CD8-positive, alpha-beta memory T cell (primary cell): ENCODE data around the gene SEC24C. TPM values are rescaled to one million over a fixed set of nuclear protein-coding genes. Genes with fewer than 3 reads are reported as not detected.
A peak's percentile ranks its signal among the peaks of the same experiment; 100 is the strongest.

Source experiments
- CTCF ChIA-PET: fragments of 350-600 bp; sonication (Branson Sonifier 250); formaldehyde crosslinking; loops from one replicate; lab custom pipeline; 2021; ENCODE audit warnings: antibody characterized with exemption; lab: Charles Lee
- POLR2A ChIA-PET: fragments of 350-600 bp; sonication (Branson Sonifier 250); formaldehyde crosslinking; loops from one replicate; lab custom pipeline; 2021; ENCODE audit warnings: antibody characterized with exemption; lab: Charles Lee
- DNase-seq, 5 donors: peaks; one replicate each; pipeline versions ENCODE4 v3.0.0 to v3.0.0-alpha.2; 2020 to 2022; ENCODE audit warnings: mixed read lengths in 1 of 5
- H3K27ac ChIP-seq: one replicate; pipeline ENCODE4 v1.7.0; 2013; ENCODE audit warnings: low read depth, mild to moderate bottlenecking, low read length, moderate library complexity
- H3K27me3 ChIP-seq: 2 replicates; pipeline ENCODE4 v1.7.0; 2013; ENCODE audit warnings: low read length, mild to moderate bottlenecking; ENCODE audit not compliant: insufficient read depth, poor library complexity, severe bottlenecking
- H3K36me3 ChIP-seq: 2 replicates; pipeline ENCODE4 v1.7.0; 2013; ENCODE audit warnings: mild to moderate bottlenecking, low read length, moderate library complexity; ENCODE audit not compliant: insufficient read depth
- H3K4me1 ChIP-seq: 2 replicates; pipeline ENCODE4 v1.7.0; 2013; ENCODE audit warnings: mild to moderate bottlenecking, low read length, moderate library complexity; ENCODE audit not compliant: insufficient read depth
- H3K4me3 ChIP-seq: 2 replicates; pipeline ENCODE4 v1.7.0; 2013; ENCODE audit warnings: mild to moderate bottlenecking, low read length
- H3K9me3 ChIP-seq: 2 replicates; pipeline ENCODE4 v1.7.0; 2013; ENCODE audit warnings: mild to moderate bottlenecking, low read length
- H3K27ac Mint-ChIP-seq, 8 donors: one replicate each; pipeline ENCODE4 v1.8.0; 2020 to 2021; ENCODE audit warnings: mixed read lengths in 8 of 8, mild to moderate bottlenecking in 6 of 8, inconsistent platforms in 3 of 8, moderate library complexity in 3 of 8
- H3K27me3 Mint-ChIP-seq, 2 donors: one replicate each; pipeline ENCODE4 v1.8.0; 2020 to 2021; ENCODE audit warnings: mixed read lengths in 2 of 2, mild to moderate bottlenecking in 1 of 2, moderate library complexity in 1 of 2
- H3K36me3 Mint-ChIP-seq, 3 donors: one replicate each; pipeline ENCODE4 v1.8.0; 2020 to 2021; ENCODE audit warnings: mixed read lengths in 3 of 3, inconsistent platforms in 1 of 3, mild to moderate bottlenecking in 1 of 3
- H3K4me1 Mint-ChIP-seq, 3 donors: one replicate each; pipeline ENCODE4 v1.8.0; 2020 to 2021; ENCODE audit warnings: mixed read lengths in 3 of 3, inconsistent platforms in 1 of 3, mild to moderate bottlenecking in 1 of 3
- H3K4me3 Mint-ChIP-seq, 7 donors: one replicate each; pipeline ENCODE4 v1.8.0; 2020 to 2021; ENCODE audit warnings: mixed read lengths in 7 of 7, mild to moderate bottlenecking in 6 of 7, moderate library complexity in 4 of 7, inconsistent platforms in 2 of 7
- H3K9me3 Mint-ChIP-seq, 5 donors: one replicate each; pipeline ENCODE4 v1.8.0; 2020 to 2022; ENCODE audit warnings: mixed read lengths in 5 of 5, mild to moderate bottlenecking in 3 of 5, moderate library complexity in 2 of 5, inconsistent platforms in 1 of 5
- polyA plus RNA-seq: library from polyadenylated mRNA; unstranded; fragments of 300-500 nt; fragmentation: Illumina TruSeq; gene quantifications from one replicate; pipeline ENCODE4 v1.2.3, GENCODE V29; 2021
- total RNA-seq, 2 experiments: library from RNA; stranded (reverse); gene quantifications; one replicate each; pipeline ENCODE4 v1.2.3, GENCODE V29; 2021

The SEC24C gene
- total and polyA plus RNA-seq, 3 experiments from 2014 or later, result 70.3 to 95.9 (median 93.1) TPM

DNA sequence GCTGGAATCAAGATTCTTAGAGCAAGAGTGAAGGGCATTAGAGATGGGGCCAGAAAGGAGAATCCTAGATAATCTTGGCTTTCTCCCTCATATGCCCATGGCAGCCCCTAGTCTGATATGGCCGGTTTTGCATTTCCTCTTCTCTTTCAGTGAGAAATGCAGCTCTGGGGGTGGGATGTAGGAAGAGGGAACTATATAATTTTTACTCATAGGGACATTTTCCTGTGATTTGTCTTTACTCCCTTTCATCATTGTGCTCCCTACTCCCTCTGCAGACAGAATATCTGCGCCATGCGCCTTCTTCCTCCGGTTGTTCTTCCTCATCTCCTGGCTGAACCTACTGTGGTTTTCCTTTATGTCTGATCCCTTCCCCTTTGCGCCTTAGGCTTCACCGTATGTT is 20.9 kb downstream of the SEC24C start:
- H3K4me3 Mint-ChIP-seq, result peak overlapping the region in 3 of 7 donors; percentile 25 to 71 (median 58)
- H3K36me3 ChIP-seq, result peaks cover 85% of the 10 kb centered on the region
- H3K4me3 ChIP-seq, result no peak overlapping the region
- H3K4me1 ChIP-seq, result peaks cover 44% of the 10 kb centered on the region
- no peaks in the 10 kb centered on the region for H3K9me3 ChIP-seq
- POLR2A ChIA-PET, result interaction anchor here (1.0 kb wide), 1 partner anchor 269 kb away, joined by 3 read pairs; the partner anchor contains the start of gene PPP3CB
- H3K4me1 Mint-ChIP-seq, result peaks cover 61 to 73% (median 63%) of the 10 kb centered on the region in 3 donors
- H3K27ac Mint-ChIP-seq, result peak overlapping the region; percentile 23 to 90 (median 79)
- no peaks in the 10 kb centered on the region for H3K9me3 Mint-ChIP-seq
- no peak overlapping the region for H3K27ac ChIP-seq
- H3K27me3 Mint-ChIP-seq, result no peaks in the 10 kb centered on the region
- H3K27me3 ChIP-seq, result no peaks in the 10 kb centered on the region
- CTCF ChIA-PET, result no interaction called here
- DNase-seq, result no peak
- peaks cover 40 to 95% (median 41%) of the 10 kb centered on the region in 3 donors for H3K36me3 Mint-ChIP-seq

DNA sequence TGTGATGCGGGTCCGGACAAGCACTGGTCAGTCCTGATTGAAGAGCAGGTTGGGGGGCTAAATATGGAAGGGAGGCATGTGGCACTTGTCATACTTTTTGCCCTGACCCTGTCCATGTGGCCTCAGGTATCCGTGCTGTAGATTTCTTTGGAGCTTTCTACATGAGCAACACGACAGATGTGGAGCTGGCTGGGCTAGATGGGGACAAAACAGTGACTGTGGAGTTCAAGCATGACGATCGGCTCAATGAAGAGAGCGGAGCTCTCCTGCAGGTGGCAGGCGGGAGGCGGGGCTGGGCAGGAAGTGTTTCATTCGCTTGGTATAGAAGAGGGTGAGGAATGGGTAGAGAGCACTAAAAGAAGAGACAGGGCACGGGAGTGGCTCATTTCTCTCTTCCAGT is 24.7 kb downstream of the SEC24C start:
- Mint-ChIP-seq H3K27me3 (peaks cover 0 to 4% of the 10 kb centered on the region in 2 donors), H3K9me3 (no peaks in the 10 kb centered on the region), H3K4me3 (peak overlapping the region in 6 of 7 donors; percentile 0 to 75 (median 46)), H3K27ac (peak overlapping the region; percentile 49 to 85 (median 74)), H3K4me1 (peaks cover 39 to 62% (median 41%) of the 10 kb centered on the region in 3 donors), H3K36me3 (peaks cover 27 to 91% (median 28%) of the 10 kb centered on the region in 3 donors)
- H3K4me1 ChIP-seq, result peaks cover 27% of the 10 kb centered on the region
- peak; percentile 31 to 70 (median 54) for DNase-seq
- no peak overlapping the region for H3K4me3 ChIP-seq
- H3K9me3 ChIP-seq, result no peaks in the 10 kb centered on the region
- H3K27ac ChIP-seq, result no peak overlapping the region
- peaks cover 63% of the 10 kb centered on the region for H3K36me3 ChIP-seq
- ChIA-PET CTCF (interaction anchor here (0.7 to 6.6 kb wide), 10 partner anchors 10 to 106 kb away, joined by 3 to 42 read pairs (median 6); partner anchors contain the start of genes CHCHD1 and SEC24C), POLR2A (interaction anchor here (0.7 to 3.0 kb wide), 2 partner anchors 10 to 25 kb away, joined by 3 to 13 read pairs; partner anchors contain the start of gene SEC24C)
- no peaks in the 10 kb centered on the region for H3K27me3 ChIP-seq

- ChIA-PET CTCF (interaction anchor here (0.7 to 6.6 kb wide), 11 partner anchors 10 to 110 kb away, joined by 3 to 42 read pairs (median 6); partner anchors contain the start of genes CHCHD1 and SEC24C), POLR2A (interaction anchor here (3.0 kb wide), 1 partner anchor 10 kb away, joined by 13 read pairs; no protein-coding TSS in a partner anchor)
These were observed 25.2 kb downstream of the SEC24C start for GRCh38 chr10:73769396-73769795.

GRCh38 chr10:73771722-73772280 is 27.6 kb downstream of the SEC24C start:
- Histone ChIP-seq H3K9me3 (no peaks in the 10 kb centered on the region), H3K27ac (peak overlapping the region; percentile 90), H3K4me3 (peak overlapping the region; percentile 92), H3K4me1 (peaks cover 41% of the 10 kb centered on the region), H3K36me3 (peaks cover 43% of the 10 kb centered on the region), H3K27me3 (no peaks in the 10 kb centered on the region)
- H3K36me3 Mint-ChIP-seq, result peaks cover 10 to 79% (median 17%) of the 10 kb centered on the region in 3 donors
- no peaks in the 10 kb centered on the region for H3K9me3 Mint-ChIP-seq
- H3K27me3 Mint-ChIP-seq, result peaks cover 0 to 4% of the 10 kb centered on the region in 2 donors
- peaks cover 46 to 67% (median 57%) of the 10 kb centered on the region in 3 donors for H3K4me1 Mint-ChIP-seq
- ChIA-PET CTCF (interaction anchor here (1.0 to 6.6 kb wide), 13 partner anchors 11 to 108 kb away, joined by 3 to 42 read pairs (median 6); partner anchors contain the start of genes CHCHD1, SEC24C and ZSWIM8), POLR2A (interaction anchor here (0.6 to 3.8 kb wide), 12 partner anchors 8 to 276 kb away, joined by 3 to 88 read pairs (median 6); partner anchors contain the start of genes CAMK2G, CHCHD1, PPP3CB and SEC24C)
- DNase-seq, result peak in 4 of 5 donors; percentile 70 to 87 (median 76)
- H3K27ac Mint-ChIP-seq, result peak overlapping the region; percentile 87 to 97 (median 94)
- H3K4me3 Mint-ChIP-seq, result peak overlapping the region; percentile 91 to 98 (median 97)

More at GRCh38 chr10:73769396-73769795, 25.2 kb downstream of the SEC24C start:
- Histone ChIP-seq H3K36me3 (peaks cover 61% of the 10 kb centered on the region), H3K27ac (no peak overlapping the region), H3K4me3 (no peak overlapping the region), H3K4me1 (peaks cover 30% of the 10 kb centered on the region), H3K27me3 (no peaks in the 10 kb centered on the region), H3K9me3 (no peaks in the 10 kb centered on the region)
- Mint-ChIP-seq H3K9me3 (no peaks in the 10 kb centered on the region), H3K27me3 (peaks cover 0 to 4% of the 10 kb centered on the region in 2 donors), H3K4me3 (peak overlapping the region in 3 of 7 donors; percentile 33 to 75 (median 62)), H3K36me3 (peaks cover 26 to 90% (median 26%) of the 10 kb centered on the region in 3 donors), H3K4me1 (peaks cover 42 to 65% (median 45%) of the 10 kb centered on the region in 3 donors), H3K27ac (peak overlapping the region in 7 of 8 donors; percentile 50 to 85 (median 78))
- DNase-seq, result no peak

GRCh38 chr10:73772281-73773151 is 28.3 kb downstream of the SEC24C start:
- Histone ChIP-seq H3K36me3 (peaks cover 40% of the 10 kb centered on the region), H3K4me3 (peak overlapping the region; percentile 92), H3K9me3 (no peaks in the 10 kb centered on the region), H3K4me1 (peaks cover 45% of the 10 kb centered on the region), H3K27me3 (no peaks in the 10 kb centered on the region), H3K27ac (peak overlapping the region; percentile 90)
- CTCF ChIA-PET, result interaction anchor here (0.9 to 6.6 kb wide), 14 partner anchors 10 to 107 kb away, joined by 3 to 42 read pairs (median 8); partner anchors contain the start of genes CHCHD1, SEC24C and ZSWIM8
- H3K27me3 Mint-ChIP-seq, result peaks cover 0 to 4% of the 10 kb centered on the region in 2 donors
- H3K36me3 Mint-ChIP-seq, result peaks cover 8 to 81% (median 17%) of the 10 kb centered on the region in 3 donors
- H3K27ac Mint-ChIP-seq, result peak overlapping the region; percentile 87 to 97 (median 94)
- peak overlapping the region; percentile 91 to 98 (median 97) for H3K4me3 Mint-ChIP-seq
- peak; percentile 72 to 88 (median 82) for DNase-seq
- POLR2A ChIA-PET, result interaction anchor here (0.6 to 3.8 kb wide), 17 partner anchors 9 to 1683 kb away, joined by 3 to 88 read pairs (median 3); partner anchors contain the start of genes CAMK2G, CHCHD1, PPP3CB and SEC24C
- H3K4me1 Mint-ChIP-seq, result peaks cover 50 to 75% (median 64%) of the 10 kb centered on the region in 3 donors
- H3K9me3 Mint-ChIP-seq, result no peaks in the 10 kb centered on the region

GRCh38 chr10:73773152-73773879 is 29.1 kb downstream of the SEC24C start:
- Histone ChIP-seq H3K4me1 (peaks cover 45% of the 10 kb centered on the region), H3K27ac (peak overlapping the region; percentile 90), H3K9me3 (no peaks in the 10 kb centered on the region), H3K36me3 (peaks cover 38% of the 10 kb centered on the region), H3K27me3 (no peaks in the 10 kb centered on the region), H3K4me3 (peak overlapping the region; percentile 92)
- H3K27ac Mint-ChIP-seq, result peak overlapping the region; percentile 87 to 97 (median 94)
- no peaks in the 10 kb centered on the region for H3K9me3 Mint-ChIP-seq
- peaks cover 0 to 4% of the 10 kb centered on the region in 2 donors for H3K27me3 Mint-ChIP-seq
- H3K36me3 Mint-ChIP-seq, result peaks cover 5 to 75% (median 17%) of the 10 kb centered on the region in 3 donors
- peak overlapping the region; percentile 91 to 98 (median 97) for H3K4me3 Mint-ChIP-seq
- ChIA-PET CTCF (interaction anchor here (0.9 to 6.6 kb wide), 13 partner anchors 9 to 115 kb away, joined by 3 to 42 read pairs (median 9); partner anchors contain the start of genes CHCHD1, SEC24C and ZSWIM8), POLR2A (interaction anchor here (0.6 to 3.8 kb wide), 14 partner anchors 10 to 1684 kb away, joined by 3 to 88 read pairs (median 4); partner anchors contain the start of genes CAMK2G, CHCHD1, SEC24C and ZSWIM8)
- DNase-seq, result peak in 1 of 5 donors; percentile 28
- H3K4me1 Mint-ChIP-seq, result peaks cover 49 to 76% (median 66%) of the 10 kb centered on the region in 3 donors
